Fibroblast of villous mesenchyme (primary cell): ENCODE results near the gene CBARP. TPM values are rescaled to one million over a fixed set of nuclear protein-coding genes. Genes with fewer than 3 reads are reported as not detected.
A peak's percentile ranks its signal among the peaks of the same experiment; 100 is the strongest.

Source experiments
- DNase-seq: peaks from one replicate; pipeline ENCODE4 v3.0.0-alpha.2; 2010; ENCODE audit warnings: low read depth
- H3K4me3 ChIP-seq: 2 replicates; pipeline ENCODE4 v1.5.1; 2011; ENCODE audit warnings: low read depth, mild to moderate bottlenecking, low read length
- total RNA-seq: library from RNA; depleted of rRNA; stranded (reverse); fragments of >200 nt; gene quantifications from 2 replicates; pipeline ENCODE4 v1.2.3, GENCODE V29; 2012
- TF ChIP-seq, protein P1 (sequence below): IDR thresholded peaks from 2 replicates; pipeline ENCODE4 v1.5.1; 2012; ENCODE audit warnings: low read depth, mild to moderate bottlenecking, low read length; ENCODE audit not compliant: insufficient read depth

CBARP gene
- total RNA-seq, 1 donor: 6.0 TPM

DNA sequence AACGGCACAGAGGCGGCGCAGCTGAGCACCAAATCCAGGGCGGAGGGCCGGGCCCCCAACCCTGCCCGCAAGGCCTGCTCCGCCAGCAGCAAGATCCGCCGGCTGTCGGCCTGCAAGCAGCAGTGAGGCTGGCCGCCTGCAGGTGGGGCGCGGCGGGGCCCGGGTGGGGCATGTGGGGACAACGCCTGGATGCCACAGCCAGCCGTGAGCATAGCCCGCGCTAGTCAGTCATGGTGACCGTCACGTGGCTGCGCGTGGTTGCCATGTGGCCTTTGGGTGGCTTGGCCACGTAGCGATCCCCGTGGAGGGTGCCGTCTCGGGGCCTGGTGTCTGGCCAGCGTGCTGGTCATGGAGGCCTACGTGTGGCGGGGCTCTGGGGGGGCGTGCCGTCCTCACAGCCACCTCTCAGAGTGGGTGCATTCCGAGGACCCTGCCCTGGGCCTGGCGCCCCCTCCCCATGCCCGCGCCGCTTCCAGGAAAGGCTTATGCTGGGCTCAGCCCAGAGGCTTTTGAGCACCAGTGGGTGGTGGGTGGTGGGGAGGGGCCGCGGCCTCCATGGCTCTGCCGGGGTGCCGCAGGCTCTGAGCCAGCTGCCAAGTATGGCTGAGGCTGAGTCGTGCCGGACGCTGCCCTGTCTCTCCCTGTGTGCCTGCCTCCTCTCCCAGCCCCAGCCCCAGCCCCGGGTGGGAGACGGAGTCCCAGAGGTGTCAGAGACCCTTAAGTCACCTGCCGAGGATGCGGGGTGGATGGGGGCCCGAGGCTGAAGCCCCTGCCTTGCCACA lies 11.1 kb downstream of the CBARP start:
- no peak for DNase-seq
- TF ChIP-seq, protein P1, sequence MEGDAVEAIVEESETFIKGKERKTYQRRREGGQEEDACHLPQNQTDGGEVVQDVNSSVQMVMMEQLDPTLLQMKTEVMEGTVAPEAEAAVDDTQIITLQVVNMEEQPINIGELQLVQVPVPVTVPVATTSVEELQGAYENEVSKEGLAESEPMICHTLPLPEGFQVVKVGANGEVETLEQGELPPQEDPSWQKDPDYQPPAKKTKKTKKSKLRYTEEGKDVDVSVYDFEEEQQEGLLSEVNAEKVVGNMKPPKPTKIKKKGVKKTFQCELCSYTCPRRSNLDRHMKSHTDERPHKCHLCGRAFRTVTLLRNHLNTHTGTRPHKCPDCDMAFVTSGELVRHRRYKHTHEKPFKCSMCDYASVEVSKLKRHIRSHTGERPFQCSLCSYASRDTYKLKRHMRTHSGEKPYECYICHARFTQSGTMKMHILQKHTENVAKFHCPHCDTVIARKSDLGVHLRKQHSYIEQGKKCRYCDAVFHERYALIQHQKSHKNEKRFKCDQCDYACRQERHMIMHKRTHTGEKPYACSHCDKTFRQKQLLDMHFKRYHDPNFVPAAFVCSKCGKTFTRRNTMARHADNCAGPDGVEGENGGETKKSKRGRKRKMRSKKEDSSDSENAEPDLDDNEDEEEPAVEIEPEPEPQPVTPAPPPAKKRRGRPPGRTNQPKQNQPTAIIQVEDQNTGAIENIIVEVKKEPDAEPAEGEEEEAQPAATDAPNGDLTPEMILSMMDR: no peak
- H3K4me3 ChIP-seq: no peak overlapping the region

DNA sequence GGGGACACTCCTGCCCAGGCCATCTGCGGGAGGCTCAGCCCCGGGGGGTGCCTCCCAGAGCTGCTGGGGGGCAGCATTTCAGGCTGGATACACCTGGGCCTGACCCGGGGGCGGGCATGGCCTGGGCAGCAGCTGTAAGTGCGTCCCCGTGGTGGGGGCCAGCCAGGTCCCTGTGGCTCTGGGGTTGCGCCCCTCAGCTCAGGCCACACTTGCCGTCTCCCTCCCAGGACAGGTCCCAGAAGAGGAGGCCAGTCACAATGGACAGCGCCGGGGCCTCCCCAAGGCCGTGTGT lies 11.6 kb downstream of the CBARP start:
- no peak for DNase-seq
- no peak overlapping the region for H3K4me3 ChIP-seq
- TF ChIP-seq, protein P1: no peak

DNA sequence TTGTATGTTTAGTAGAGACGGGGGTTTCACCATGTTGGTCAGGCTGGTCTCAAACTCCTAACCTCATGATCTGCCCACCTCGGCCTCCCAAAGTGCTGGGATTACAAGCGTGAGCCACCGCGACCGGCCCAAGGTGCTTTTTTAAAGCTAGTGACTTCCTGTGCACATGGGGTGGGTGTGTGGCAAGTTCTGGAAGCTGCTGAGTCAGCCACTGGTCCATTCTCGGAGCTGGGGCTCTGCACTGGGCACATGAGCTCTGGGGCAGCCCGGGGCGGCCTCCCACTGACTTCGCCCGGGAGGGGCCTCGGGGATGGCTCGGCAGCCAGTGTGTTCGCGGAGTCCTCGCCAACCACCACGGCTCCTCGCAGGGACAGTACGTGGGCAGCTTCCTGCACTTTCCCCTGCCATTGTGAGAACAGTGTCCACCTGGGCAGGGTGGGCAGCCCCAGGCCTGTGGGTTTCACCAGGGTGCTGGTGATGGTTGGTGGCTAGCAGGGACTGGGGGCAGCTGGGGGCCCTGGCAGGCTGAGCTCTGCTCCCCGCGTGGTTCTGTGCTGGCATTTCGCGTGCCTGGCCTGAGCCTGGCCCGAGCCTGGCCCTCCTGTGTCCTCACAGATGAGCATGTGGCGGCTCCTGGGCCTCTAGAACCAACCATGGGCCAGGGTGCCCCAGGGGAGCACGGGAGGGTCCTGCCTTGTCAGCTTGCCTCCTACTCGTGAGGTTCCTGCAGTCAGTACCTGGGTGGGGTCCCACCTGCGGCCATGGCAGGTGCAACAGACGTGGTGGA lies 12.2 kb downstream of the CBARP start:
- no peak overlapping the region for H3K4me3 ChIP-seq
- DNase-seq: no peak
- TF ChIP-seq, protein P1: no peak

DNA sequence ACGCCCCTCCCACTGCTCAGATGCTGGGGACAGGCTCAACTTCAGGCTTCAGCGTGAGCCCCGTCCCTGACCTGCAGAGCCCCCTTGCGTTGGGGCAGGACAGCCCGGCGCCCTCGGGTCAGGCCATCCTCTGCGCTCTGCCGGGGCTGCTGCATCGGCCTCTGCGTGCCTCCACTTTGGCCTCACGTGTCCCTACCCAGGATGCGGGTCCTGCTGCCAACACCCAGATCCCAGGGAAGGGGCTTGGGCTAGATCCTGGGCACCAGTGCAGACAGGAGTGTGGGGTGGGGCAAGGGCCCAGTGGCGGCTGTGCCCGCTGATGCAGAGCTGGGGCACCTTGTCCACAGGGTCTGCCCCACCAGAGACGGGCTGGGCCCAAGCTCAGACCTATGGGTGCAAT lies 13.0 kb downstream of the CBARP start:
- no peak for DNase-seq
- TF ChIP-seq, protein P1: no peak
- H3K4me3 ChIP-seq: no peak overlapping the region

DNA sequence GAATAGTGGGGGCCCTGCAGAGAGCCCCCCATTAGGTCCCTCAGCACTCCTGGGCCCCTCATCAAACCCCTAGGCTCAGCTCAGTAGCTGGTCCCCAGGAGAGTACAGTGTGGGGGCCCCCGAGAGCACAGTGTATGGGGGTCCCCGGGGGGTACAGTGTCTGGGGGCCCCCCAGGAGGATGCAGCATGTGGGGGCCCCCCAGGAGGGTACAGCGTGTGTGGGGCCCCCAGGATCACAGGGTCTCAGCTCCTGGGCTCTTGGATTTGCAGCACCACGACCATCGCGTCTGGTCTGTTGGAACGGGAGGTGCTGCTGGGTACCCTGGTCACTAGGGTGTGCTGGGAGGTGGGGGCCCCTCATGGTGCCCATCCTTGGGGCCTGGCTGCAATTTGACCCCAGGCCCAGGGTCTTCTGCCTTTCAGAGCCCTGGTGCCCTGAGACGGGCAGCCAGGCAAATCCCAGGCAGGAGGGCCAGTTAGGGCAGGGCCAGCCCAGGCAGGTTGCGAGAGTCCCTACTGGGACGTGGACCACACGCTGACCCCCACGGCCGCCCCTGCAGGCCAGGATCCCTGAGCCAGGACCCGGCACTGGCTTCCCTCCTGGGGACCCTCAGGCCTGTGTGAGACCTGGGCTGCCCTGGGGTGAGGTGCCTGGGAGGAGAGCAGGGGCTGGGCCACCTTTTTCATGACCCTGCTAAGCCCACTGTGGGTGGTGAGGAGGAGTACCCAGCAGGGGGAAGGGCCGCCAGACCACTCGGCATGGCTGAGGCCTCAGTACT lies 13.6 kb downstream of the CBARP start:
- TF ChIP-seq, protein P1: no peak
- no peak for DNase-seq
- no peak overlapping the region for H3K4me3 ChIP-seq

DNA sequence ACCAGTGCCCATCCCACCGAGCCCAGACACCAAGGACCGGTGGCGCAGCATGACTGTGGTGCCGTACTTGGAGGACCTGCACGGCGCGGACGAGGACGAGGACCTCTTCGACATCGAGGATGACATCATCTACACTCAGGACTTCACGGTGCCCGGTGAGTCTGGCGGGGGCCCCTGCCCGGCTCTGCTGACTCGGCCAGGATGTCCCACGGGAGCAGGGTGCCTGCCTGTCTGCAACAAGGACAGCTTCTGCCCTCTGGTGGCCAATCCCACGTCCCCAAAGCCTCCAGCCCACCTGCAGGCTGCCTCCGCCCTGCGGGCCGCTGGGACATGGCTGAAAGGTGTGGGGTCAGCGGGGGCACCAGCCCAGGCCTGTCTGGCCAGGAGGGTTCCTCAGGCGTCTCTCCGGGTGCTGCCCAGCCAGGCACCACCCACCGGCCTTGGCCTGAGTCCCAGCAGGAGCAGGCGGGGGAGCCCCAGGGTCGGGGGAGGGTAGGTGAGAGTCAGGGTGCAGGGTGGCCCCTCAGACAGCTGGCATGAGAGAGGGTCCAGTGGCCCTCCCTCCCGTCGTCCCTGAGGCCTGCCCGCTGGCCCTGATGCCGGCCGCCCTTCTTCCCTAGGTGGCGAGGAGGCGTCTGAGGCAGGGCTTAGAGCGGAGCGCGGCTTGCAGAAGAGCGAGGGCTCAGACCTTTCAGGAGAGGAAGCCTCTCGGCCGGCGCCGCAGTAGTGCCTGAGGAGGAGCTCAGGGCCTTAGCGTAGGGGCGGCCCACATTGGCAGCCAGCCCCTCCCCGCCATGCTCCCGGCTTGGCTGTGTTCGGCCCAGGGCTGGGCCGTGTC lies 14.6 kb downstream of the CBARP start:
- TF ChIP-seq, protein P1: peak; percentile 53
- peak; percentile 49 for DNase-seq
- no peak overlapping the region for H3K4me3 ChIP-seq
